Stimulated activated CD8-positive, alpha-beta memory T cell treated with anti-CD3 and anti-CD28 coated beads, Interleukin-7, amount 100 ng/mL, for 24 hours (primary cell): Measurements from ENCODE around the gene PKLR.
"Not testable (repeated sequence)": the region's sequence is repeated elsewhere in the genome, so short reads cannot be mapped to it uniquely, and the experiment has no call there.

Experiments
- DNase-seq: peaks from one replicate; pipeline ENCODE4 v3.0.0-alpha.2; 2020; ENCODE audit warnings: low read depth

PKLR gene

GRCh38 chr1:155301342-155301841 lies at the start of gene PKLR:
PKLR (minus strand) TSS chr1:155301438; CDS start chr1:155301395, 43 bp downstream.
- DNase-seq = no peak

DNA sequence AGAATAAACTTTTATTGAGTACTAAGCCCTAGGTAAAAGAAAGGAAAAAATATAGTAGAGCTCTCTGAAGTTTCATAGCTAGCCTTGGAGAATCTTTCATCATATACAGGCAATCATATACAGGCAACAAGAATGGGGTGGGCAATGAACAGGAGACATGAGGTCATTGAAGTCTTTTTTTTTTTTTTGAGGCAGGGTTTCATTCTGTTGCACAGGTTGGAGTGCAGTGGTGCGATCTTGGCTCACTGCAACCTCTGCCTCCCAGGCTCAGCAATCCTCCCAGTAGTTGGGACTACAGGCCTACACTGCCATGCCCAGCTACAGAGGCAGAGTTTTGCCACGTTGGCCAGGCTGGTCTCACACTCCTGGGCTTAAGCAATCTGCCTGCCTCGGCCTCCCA lies 41.6 kb upstream of the PKLR start:
- DNase-seq = no peak

DNA sequence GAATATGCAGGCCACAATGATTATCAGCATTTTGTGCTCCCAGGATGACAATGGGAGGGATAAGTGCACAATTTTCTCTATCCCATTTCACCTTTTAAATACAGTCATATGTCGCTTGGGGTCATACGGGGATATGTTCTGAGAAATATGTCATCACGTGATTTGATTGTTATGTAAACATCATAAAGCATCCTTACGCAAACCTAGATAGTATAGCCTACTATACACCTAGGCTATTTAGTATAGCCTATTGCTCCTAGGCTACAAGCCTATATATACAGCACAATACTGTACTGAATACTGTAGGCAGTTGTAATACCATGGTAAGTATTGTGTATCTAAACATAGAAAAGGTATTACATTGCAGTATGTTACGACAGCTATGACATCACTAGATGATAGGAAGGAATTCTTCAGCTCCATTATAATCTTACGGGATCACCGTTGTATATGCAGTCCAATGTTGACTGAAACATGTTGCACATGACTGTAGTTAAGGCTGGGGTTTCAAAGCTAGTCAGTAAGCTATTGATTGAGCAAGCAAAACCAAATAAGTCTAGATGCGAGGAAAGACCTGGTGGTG lies 38.4 kb upstream of the PKLR start:
- DNase-seq = no peak

GRCh38 chr1:155334962-155335361 lies 33.7 kb upstream of the PKLR start:
- no peak for DNase-seq

- no peak for DNase-seq
Observed at GRCh38 chr1:155329980-155330598, 28.9 kb upstream of the PKLR start.

DNA sequence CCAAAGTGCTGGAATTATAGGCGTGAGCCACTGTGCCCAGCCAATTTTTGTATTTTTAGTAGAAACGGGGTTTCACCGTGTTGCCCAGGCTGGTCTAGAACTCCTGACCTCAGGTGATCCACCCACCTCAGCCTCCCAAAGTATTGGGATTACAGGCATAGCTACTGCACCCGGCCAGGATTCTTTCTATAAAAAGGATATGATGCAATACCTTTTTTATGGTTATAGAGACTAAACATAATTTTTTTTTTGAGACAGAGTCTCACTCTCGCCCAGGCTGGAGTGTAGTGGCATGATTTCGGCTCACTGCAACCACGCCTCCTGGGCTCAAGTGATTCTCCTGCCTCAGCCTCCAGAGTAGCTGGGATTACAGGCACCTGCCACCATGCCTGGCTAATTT lies 27.6 kb upstream of the PKLR start:
- DNase-seq = not testable (repeated sequence)

- DNase-seq = no peak
Observed at GRCh38 chr1:155327981-155328380, 26.7 kb upstream of the PKLR start.

- no peak for DNase-seq
Observed at GRCh38 chr1:155326631-155327037, 25.4 kb upstream of the PKLR start.

GRCh38 chr1:155326020-155326526 lies 24.8 kb upstream of the PKLR start:
- DNase-seq = no peak

GRCh38 chr1:155325603-155325893 lies 24.3 kb upstream of the PKLR start:
- no peak for DNase-seq

- DNase-seq = no peak
Observed at GRCh38 chr1:155324717-155325602, 23.7 kb upstream of the PKLR start.

DNA sequence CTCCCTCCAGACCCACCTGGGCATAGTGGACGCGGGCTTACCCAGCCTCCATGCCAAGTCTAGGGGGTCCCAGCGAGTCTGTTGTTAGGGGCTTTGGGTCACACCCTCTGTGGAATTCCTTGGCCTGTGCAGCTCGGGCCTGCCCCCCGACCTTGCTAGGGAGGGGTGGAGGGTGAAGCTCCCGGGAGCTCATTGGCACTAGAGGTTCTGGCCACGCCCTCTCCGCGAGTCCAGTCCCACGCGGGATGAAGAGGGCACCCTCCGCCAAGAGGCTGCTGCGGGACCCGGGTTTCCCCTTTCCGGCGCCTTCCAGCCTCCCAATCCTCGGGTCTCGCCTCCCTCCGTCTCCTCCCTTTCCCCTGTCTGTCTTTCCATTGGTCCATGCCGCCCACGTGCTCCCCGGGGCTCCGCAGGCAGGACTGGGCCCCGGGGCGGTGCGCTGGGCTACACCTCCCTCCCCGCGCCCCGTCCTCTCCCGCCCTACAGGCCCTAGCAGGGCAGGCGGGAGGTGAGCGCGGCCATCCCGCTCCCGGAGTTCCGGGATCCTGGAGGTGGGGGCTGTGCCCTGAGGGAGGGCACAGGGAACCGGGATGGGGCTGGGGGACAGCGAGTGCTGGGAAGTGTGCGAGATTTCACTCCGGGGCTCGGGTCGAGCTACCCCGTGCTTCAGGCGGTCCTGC lies 22.9 kb upstream of the PKLR start:
- DNase-seq = peak; percentile 82

- DNase-seq = peak; percentile 57
Observed at GRCh38 chr1:155323729-155324036, 22.4 kb upstream of the PKLR start.

GRCh38 chr1:155322953-155323728 lies 21.9 kb upstream of the PKLR start:
- DNase-seq = peak; percentile 77

- DNase-seq = no peak
Observed at GRCh38 chr1:155322571-155322952, 21.3 kb upstream of the PKLR start.

DNA sequence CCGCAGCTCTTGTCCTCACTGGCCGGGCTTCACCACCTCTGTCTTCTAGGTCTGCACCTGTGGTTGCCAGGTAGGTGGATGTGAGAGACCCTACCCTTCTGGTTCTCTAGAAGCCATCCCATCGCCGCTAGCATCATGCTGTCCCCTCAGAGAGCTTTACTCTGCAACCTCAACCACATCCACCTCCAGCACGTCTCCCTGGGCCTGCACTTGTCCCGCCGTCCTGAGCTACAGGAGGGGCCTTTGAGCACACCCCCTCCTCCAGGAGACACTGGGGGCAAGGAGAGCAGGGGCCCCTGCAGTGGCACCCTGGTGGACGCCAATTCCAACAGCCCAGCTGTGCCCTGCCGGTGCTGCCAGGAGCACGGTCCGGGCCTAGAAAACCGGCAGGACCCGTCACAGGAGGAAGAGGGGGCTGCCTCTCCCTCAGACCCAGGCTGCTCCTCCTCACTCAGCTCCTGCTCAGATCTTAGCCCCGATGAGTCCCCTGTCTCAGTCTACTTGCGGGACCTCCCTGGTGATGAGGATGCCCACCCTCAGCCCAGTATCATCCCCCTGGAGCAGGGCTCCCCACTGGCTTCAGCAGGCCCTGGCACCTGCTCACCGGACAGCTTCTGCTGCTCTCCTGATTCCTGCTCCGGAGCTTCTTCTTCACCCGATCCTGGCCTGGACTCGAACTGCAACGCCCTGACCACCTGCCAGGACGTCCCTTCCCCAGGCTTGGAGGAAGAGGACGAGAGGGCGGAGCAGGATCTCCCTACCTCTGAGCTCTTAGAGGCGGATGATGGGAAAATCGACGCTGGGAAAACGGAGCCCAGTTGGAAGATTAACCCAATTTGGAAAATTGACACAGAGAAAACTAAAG lies 20.6 kb upstream of the PKLR start:
- no peak for DNase-seq

DNA sequence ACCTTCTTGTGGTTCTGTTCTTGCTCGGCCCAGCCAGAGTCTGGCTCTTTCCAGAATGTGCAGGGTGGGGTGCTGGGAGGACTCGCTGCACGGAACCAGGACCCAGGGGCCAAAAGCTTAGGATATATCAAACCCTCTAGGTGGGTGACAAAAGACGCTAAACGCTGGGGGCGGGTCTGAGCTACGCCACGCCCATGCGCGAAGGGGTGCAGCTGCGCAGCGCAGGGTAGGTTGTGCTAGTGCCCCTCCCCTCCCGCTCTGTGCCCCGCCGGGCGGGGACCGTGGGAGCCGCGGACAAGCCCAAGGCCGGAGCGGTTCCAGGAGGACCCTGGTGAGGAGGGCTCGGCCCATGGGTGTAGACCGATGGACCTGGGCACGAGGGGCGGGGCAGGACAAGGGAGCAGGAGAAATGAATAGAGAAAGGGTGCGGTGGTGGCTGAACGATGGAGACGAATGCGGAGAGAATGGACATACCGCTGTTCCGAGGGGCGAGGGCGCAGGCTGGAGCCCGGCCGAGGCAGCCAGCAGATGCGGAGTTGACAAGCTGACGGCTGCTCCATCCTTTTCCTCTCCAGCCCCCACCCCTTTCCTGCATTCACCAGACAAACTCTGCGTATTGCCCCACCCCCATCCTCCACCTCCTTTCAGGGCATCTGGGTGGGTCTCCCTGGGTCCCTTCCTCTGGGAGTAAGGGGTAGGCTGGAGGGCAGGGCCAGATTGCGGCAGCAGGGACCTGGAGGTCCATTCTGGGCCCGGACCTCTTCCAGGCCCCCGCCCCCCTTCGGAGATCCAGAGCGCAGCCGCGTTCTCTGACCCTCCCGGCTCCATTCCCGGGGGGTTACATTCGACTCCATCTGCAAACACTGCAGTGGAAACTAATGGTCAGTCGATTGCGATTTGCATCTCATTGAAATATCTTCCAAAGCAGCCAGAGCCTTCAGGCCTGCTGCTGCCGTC lies 19.7 kb upstream of the PKLR start, which contains the start of gene RUSC1:
TSS of gene RUSC1 (plus strand) at position 234 of the 957 bp plus-strand sequence. CDS start 880 bp downstream, outside the sequence.
- DNase-seq = peak; percentile 51

GRCh38 chr1:155320252-155320651 lies 19.0 kb upstream of the PKLR start:
- DNase-seq = no peak

- DNase-seq = no peak
Observed at GRCh38 chr1:155319536-155319935, 18.3 kb upstream of the PKLR start.
